IPS DF 6.9 (cell line): ENCODE results near the gene KIRREL3.

Experiments
- DNase-seq: peaks from one replicate; pipeline ENCODE4 v3.0.0-alpha.2; 2013; ENCODE audit warnings: low read depth, low spot score
- H3K27ac ChIP-seq: one replicate; pipeline ENCODE4 v1.5.1; 2013; ENCODE audit warnings: low read length, control low read depth
- H3K27me3 ChIP-seq: 2 replicates; pipeline ENCODE4 v1.6.1; 2013; ENCODE audit warnings: mild to moderate bottlenecking, low read length; ENCODE audit not compliant: control insufficient read depth, insufficient read depth
- H3K36me3 ChIP-seq: 2 replicates; pipeline ENCODE4 v1.6.1; 2013; ENCODE audit warnings: low read length; ENCODE audit not compliant: control insufficient read depth, insufficient read depth
- H3K4me1 ChIP-seq: 2 replicates; pipeline ENCODE4 v1.6.1; 2013; ENCODE audit warnings: low read length; ENCODE audit not compliant: control insufficient read depth, insufficient read depth
- H3K4me3 ChIP-seq: 2 replicates; pipeline ENCODE4 v1.5.1; 2013; ENCODE audit warnings: mild to moderate bottlenecking, low read length
- H3K9me3 ChIP-seq: 2 replicates; pipeline ENCODE4 v1.6.1; 2013; ENCODE audit warnings: low read length, inconsistent platforms; ENCODE audit not compliant: control insufficient read depth, insufficient read depth
- WGBS: extraction: QIAGEN DNeasy Blood & Tissue Kit; methylation state at CpG from one replicate; pipeline ENCODE4 v1.1.7; 2013; ENCODE audit warnings: mixed read lengths, missing lambda C conversion rate; ENCODE audit not compliant: insufficient read length, insufficient coverage; 5-methylcytosine and 5-hydroxymethylcytosine counted together

KIRREL3 gene

GRCh38 chr11:126456783-126457542 lies 543.6 kb downstream of the KIRREL3 start:
- no peaks in the 10 kb centered on the region for H3K4me1 ChIP-seq
- H3K27me3 ChIP-seq = no peaks in the 10 kb centered on the region
- H3K36me3 ChIP-seq = no peaks in the 10 kb centered on the region
- no peaks in the 10 kb centered on the region for H3K9me3 ChIP-seq
- DNase-seq = no peak
- H3K4me3 ChIP-seq = no peak overlapping the region
- no peak overlapping the region for H3K27ac ChIP-seq
- WGBS = 100% methylated on average over 2 of the region's 20 CpGs

GRCh38 chr11:126456089-126456488 lies 544.5 kb downstream of the KIRREL3 start:
- no peak overlapping the region for H3K4me3 ChIP-seq
- no CpG with 5 or more reads among the region's 15 CpGs for WGBS
- H3K36me3 ChIP-seq = no peaks in the 10 kb centered on the region
- H3K9me3 ChIP-seq = no peaks in the 10 kb centered on the region
- no peaks in the 10 kb centered on the region for H3K4me1 ChIP-seq
- no peaks in the 10 kb centered on the region for H3K27me3 ChIP-seq
- DNase-seq = no peak
- no peak overlapping the region for H3K27ac ChIP-seq

- WGBS = no CpG with 5 or more reads among the region's 24 CpGs
- no peaks in the 10 kb centered on the region for H3K4me1 ChIP-seq
- no peak overlapping the region for H3K27ac ChIP-seq
- no peak overlapping the region for H3K4me3 ChIP-seq
- no peaks in the 10 kb centered on the region for H3K27me3 ChIP-seq
- H3K9me3 ChIP-seq = no peaks in the 10 kb centered on the region
- DNase-seq = no peak
- no peaks in the 10 kb centered on the region for H3K36me3 ChIP-seq
These were observed 548.1 kb downstream of the KIRREL3 start for GRCh38 chr11:126452241-126453101.

- no CpG with 5 or more reads among the region's 15 CpGs for WGBS
- no peaks in the 10 kb centered on the region for H3K4me1 ChIP-seq
- H3K27me3 ChIP-seq = no peaks in the 10 kb centered on the region
- DNase-seq = no peak
- H3K36me3 ChIP-seq = no peaks in the 10 kb centered on the region
- H3K4me3 ChIP-seq = no peak overlapping the region
- H3K9me3 ChIP-seq = no peaks in the 10 kb centered on the region
- H3K27ac ChIP-seq = no peak overlapping the region
These were observed 549.3 kb downstream of the KIRREL3 start for GRCh38 chr11:126451211-126451802.

- Histone ChIP-seq H3K9me3 (no peaks in the 10 kb centered on the region), H3K27ac (no peak overlapping the region), H3K4me1 (no peaks in the 10 kb centered on the region), H3K4me3 (no peak overlapping the region), H3K27me3 (no peaks in the 10 kb centered on the region), H3K36me3 (no peaks in the 10 kb centered on the region)
- no CpG with 5 or more reads among the region's 11 CpGs for WGBS
- DNase-seq = no peak
These were observed 549.8 kb downstream of the KIRREL3 start for GRCh38 chr11:126450806-126451205.

GRCh38 chr11:126450198-126450597 lies 550.4 kb downstream of the KIRREL3 start:
- no CpG with 5 or more reads among the region's 7 CpGs for WGBS
- Histone ChIP-seq H3K9me3 (no peaks in the 10 kb centered on the region), H3K4me1 (no peaks in the 10 kb centered on the region), H3K36me3 (no peaks in the 10 kb centered on the region), H3K27ac (no peak overlapping the region), H3K27me3 (no peaks in the 10 kb centered on the region), H3K4me3 (no peak overlapping the region)
- no peak for DNase-seq

- Histone ChIP-seq H3K27ac (no peak overlapping the region), H3K9me3 (no peaks in the 10 kb centered on the region), H3K4me1 (no peaks in the 10 kb centered on the region), H3K4me3 (no peak overlapping the region), H3K36me3 (no peaks in the 10 kb centered on the region), H3K27me3 (no peaks in the 10 kb centered on the region)
- WGBS = no CpG with 5 or more reads among the region's 10 CpGs
- no peak for DNase-seq
These were observed 554.0 kb downstream of the KIRREL3 start for GRCh38 chr11:126446581-126446980.

- no peak for DNase-seq
- Histone ChIP-seq H3K27me3 (no peaks in the 10 kb centered on the region), H3K4me1 (peaks cover 4% of the 10 kb centered on the region; the same call in 1 of the 2 replicates), H3K4me3 (no peak overlapping the region), H3K9me3 (no peaks in the 10 kb centered on the region), H3K36me3 (no peaks in the 10 kb centered on the region), H3K27ac (no peak overlapping the region)
- no CpG with 5 or more reads among the region's 7 CpGs for WGBS
These were observed 556.5 kb downstream of the KIRREL3 start for GRCh38 chr11:126444072-126444471.

GRCh38 chr11:126443120-126443519 lies 557.5 kb downstream of the KIRREL3 start:
- Histone ChIP-seq H3K36me3 (no peaks in the 10 kb centered on the region), H3K27ac (no peak overlapping the region), H3K9me3 (no peaks in the 10 kb centered on the region), H3K4me3 (no peak overlapping the region), H3K4me1 (peaks cover 4% of the 10 kb centered on the region; the same call in 1 of the 2 replicates), H3K27me3 (no peaks in the 10 kb centered on the region)
- DNase-seq = no peak
- no CpG with 5 or more reads among the region's 13 CpGs for WGBS

- Histone ChIP-seq H3K9me3 (no peaks in the 10 kb centered on the region), H3K4me1 (peaks cover 4% of the 10 kb centered on the region; the same call in 1 of the 2 replicates), H3K27me3 (no peaks in the 10 kb centered on the region), H3K27ac (no peak overlapping the region), H3K36me3 (no peaks in the 10 kb centered on the region), H3K4me3 (no peak overlapping the region)
- DNase-seq = peak; percentile 75
- no CpG with 5 or more reads among the region's 21 CpGs for WGBS
These were observed 559.6 kb downstream of the KIRREL3 start for GRCh38 chr11:126440792-126441514.
